Measurements from ENCODE around the gene CYS1.

CYS1 gene

GRCh38 chr2:10036095-10036884 lies 43.9 kb downstream of the CYS1 start:
- H3K27ac ChIP-seq = no peak overlapping the region

DNA sequence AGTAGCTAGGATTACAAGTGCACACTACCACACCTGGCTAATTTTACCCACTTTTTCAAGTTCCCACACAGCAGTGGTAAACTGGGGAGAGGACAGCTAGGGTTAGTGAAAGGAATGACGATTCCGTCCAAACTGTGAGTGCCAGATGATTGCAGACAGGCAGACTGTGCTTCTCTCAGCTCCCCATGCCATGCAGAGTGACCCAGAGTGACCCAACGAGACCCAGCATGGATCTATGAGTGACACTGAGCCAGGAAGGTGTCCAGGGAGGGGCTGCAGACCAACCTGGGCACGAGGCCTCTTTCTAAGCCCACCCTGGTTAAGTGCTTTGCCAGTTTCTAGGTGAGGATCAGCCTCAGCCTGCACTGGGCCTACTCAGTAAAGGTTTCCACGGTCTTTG lies 44.6 kb downstream of the CYS1 start:
- no peak overlapping the region for H3K27ac ChIP-seq
- TF ChIP-seq, protein P1, sequence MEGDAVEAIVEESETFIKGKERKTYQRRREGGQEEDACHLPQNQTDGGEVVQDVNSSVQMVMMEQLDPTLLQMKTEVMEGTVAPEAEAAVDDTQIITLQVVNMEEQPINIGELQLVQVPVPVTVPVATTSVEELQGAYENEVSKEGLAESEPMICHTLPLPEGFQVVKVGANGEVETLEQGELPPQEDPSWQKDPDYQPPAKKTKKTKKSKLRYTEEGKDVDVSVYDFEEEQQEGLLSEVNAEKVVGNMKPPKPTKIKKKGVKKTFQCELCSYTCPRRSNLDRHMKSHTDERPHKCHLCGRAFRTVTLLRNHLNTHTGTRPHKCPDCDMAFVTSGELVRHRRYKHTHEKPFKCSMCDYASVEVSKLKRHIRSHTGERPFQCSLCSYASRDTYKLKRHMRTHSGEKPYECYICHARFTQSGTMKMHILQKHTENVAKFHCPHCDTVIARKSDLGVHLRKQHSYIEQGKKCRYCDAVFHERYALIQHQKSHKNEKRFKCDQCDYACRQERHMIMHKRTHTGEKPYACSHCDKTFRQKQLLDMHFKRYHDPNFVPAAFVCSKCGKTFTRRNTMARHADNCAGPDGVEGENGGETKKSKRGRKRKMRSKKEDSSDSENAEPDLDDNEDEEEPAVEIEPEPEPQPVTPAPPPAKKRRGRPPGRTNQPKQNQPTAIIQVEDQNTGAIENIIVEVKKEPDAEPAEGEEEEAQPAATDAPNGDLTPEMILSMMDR (conservative IDR thresholded peaks at IDR 0.05) = no peak

More at GRCh38 chr2:10036095-10036884, 43.9 kb downstream of the CYS1 start:
- TF ChIP-seq, protein P1 (conservative IDR thresholded peaks at IDR 0.05) = peak; percentile 25

DNA sequence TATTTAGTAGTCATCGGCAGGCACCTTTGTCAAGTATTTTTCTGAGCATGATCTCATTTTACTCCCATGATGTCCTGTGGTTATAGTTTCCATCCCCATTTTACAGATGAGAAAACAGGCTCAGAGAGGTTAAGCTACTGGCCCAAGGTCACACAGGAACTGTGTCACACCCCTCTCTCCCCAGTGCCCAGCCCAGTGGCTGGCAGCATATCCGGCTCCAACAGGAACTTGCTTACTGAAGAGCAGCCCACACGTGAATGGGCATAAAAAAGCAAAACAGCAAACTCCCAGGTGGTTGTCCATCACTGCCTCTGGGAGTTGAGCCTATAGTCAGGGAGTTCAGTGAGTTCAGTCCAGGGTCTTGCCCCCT lies 45.2 kb downstream of the CYS1 start:
- TF ChIP-seq, protein P1 (conservative IDR thresholded peaks at IDR 0.05) = no peak
- H3K27ac ChIP-seq = no peak overlapping the region

GRCh38 chr2:10034333-10035052 lies 45.7 kb downstream of the CYS1 start:
- H3K27ac ChIP-seq = no peak overlapping the region
- TF ChIP-seq, protein P1 (conservative IDR thresholded peaks at IDR 0.05) = no peak

DNA sequence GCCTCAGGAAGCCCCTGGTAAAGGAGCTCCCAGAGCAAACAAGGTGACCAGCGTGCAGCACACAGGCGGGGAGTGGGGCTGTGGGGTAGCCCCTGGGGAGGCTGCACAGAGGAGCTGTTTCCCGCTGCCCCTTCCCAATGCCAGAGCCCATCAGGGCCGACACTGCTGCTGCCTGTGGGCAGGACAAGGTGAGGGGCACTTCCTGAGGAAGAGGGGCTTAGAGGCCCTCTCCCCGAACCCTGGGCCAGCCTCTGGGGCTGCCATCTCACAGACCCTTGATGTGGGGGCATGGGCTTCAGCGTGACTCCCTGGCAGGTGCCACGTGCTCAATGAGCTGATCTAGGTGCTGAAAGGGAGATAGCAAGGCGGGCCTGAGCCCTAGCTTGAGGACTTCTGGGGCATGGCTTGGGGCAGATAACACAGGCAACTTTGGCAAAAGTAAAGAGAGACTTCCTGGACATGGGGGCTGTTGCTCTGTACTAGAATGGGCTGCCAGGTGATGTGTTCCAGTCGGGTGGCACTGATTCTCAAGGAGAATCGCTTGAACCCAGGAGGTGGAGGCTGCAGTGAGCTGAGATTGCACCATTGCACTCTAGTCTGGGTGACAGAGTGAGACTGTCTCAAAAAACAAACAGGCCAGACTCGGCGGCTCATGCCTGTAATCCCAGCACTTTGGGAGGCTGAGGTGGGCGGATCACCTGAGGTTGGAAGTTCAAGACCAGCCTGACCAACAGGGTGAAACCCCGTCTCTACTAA lies 46.8 kb downstream of the CYS1 start:
- TF ChIP-seq, protein P1 (conservative IDR thresholded peaks at IDR 0.05) = no peak

DNA sequence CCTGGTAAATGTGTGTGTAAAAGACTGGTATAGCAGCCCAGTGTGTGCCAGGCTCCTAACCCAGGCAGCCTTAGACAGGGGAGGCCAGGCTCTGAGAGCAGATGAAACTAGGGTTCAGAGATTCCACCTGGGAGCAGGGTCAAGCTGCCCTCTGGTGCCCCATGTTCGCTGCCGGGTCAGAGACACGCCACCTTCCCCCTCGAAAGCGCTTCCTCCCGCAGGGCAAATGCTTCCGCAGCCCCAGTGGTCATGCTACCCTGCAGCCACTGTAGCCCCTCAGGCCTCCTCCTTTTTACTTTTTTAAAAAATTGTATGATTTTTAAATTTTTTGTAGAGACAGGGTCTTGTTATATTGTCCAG lies 47.5 kb downstream of the CYS1 start:
- no peak overlapping the region for H3K27ac ChIP-seq
- TF ChIP-seq, protein P1 (conservative IDR thresholded peaks at IDR 0.05) = no peak

More for the DNA sequence above, 46.8 kb downstream of the CYS1 start:
- no peak overlapping the region for H3K27ac ChIP-seq
